ENCODE results near the gene CD93. TPM values are rescaled to one million over a fixed set of nuclear protein-coding genes. Genes with fewer than 3 reads are reported as not detected.

The CD93 gene
- total RNA-seq, 2 donors from 2014 or later: 14.2 to 19.2 TPM

- no peaks in the 10 kb centered on the region for H3K27me3 ChIP-seq
- no peaks in the 10 kb centered on the region for H3K4me1 ChIP-seq
- DNase-seq (no peak), ATAC-seq (no peak)
- intact Hi-C loops (cut with DNase I): no loop called here
- H3K9me3 ChIP-seq: no peaks in the 10 kb centered on the region
- 53 to 68% methylated on average over 4 to 10 of the region's 10 CpGs for WGBS, 2 donors
- TF ChIP-seq CTCF (IDR thresholded peaks at IDR 0.05) (no peak), POLR2A (IDR thresholded peaks at IDR 0.05) (no peak)
- no peaks in the 10 kb centered on the region for H3K36me3 ChIP-seq (replicated peaks in 1 of 2; ENCODE audit: insufficient read depth in 1 of 2, low read depth in 2 of 2)
- no peak overlapping the region for H3K4me3 ChIP-seq
- no peak overlapping the region for H3K27ac ChIP-seq
These were observed 5.6 kb downstream of the CD93 start for GRCh38 chr20:23080521-23080920.

GRCh38 chr20:23079926-23080325 is 6.2 kb downstream of the CD93 start:
- Histone ChIP-seq H3K36me3 (replicated peaks in 1 of 2; ENCODE audit: insufficient read depth in 1 of 2, low read depth in 2 of 2) (no peaks in the 10 kb centered on the region), H3K4me3 (no peak overlapping the region), H3K27me3 (no peaks in the 10 kb centered on the region), H3K27ac (no peak overlapping the region), H3K4me1 (no peaks in the 10 kb centered on the region), H3K9me3 (no peaks in the 10 kb centered on the region)
- intact Hi-C loops (cut with DNase I): no loop called here
- DNase-seq (no peak), ATAC-seq (no peak)
- WGBS, 2 donors: 48 to 62% methylated on average over 2 of the region's 2 CpGs
- TF ChIP-seq POLR2A (IDR thresholded peaks at IDR 0.05) (no peak), CTCF (IDR thresholded peaks at IDR 0.05) (no peak)

- Histone ChIP-seq H3K27me3 (no peaks in the 10 kb centered on the region), H3K36me3 (replicated peaks in 1 of 2; ENCODE audit: insufficient read depth in 1 of 2, low read depth in 2 of 2) (no peaks in the 10 kb centered on the region), H3K9me3 (no peaks in the 10 kb centered on the region), H3K4me1 (no peaks in the 10 kb centered on the region), H3K4me3 (no peak overlapping the region), H3K27ac (no peak overlapping the region)
- 31% methylated on average over 6 of the region's 6 CpGs for WGBS, 2 donors
- TF ChIP-seq CTCF (IDR thresholded peaks at IDR 0.05): peak in 2 of 7 experiments; percentile 8 to 12
- TF ChIP-seq POLR2A (IDR thresholded peaks at IDR 0.05): no peak
- peak in 1 of 4 donors; percentile 42 for DNase-seq
- intact Hi-C loops (cut with DNase I): no loop called here
- no peak for ATAC-seq
These were observed 7.1 kb downstream of the CD93 start for GRCh38 chr20:23079016-23079351.

GRCh38 chr20:23078351-23079015 is 7.6 kb downstream of the CD93 start:
- intact Hi-C loops (cut with DNase I): no loop called here
- ATAC-seq (no peak), DNase-seq (no peak)
- 45 to 54% methylated on average over 5 of the region's 5 CpGs for WGBS, 2 donors
- no peak overlapping the region for H3K27ac ChIP-seq
- H3K9me3 ChIP-seq: no peaks in the 10 kb centered on the region
- no peaks in the 10 kb centered on the region for H3K4me1 ChIP-seq
- H3K36me3 ChIP-seq (replicated peaks in 1 of 2; ENCODE audit: insufficient read depth in 1 of 2, low read depth in 2 of 2): no peaks in the 10 kb centered on the region
- H3K27me3 ChIP-seq: no peaks in the 10 kb centered on the region
- no peak overlapping the region for H3K4me3 ChIP-seq
- TF ChIP-seq CTCF (IDR thresholded peaks at IDR 0.05): no peak
- no peak for TF ChIP-seq POLR2A (IDR thresholded peaks at IDR 0.05)

- 67 to 75% methylated on average over 4 of the region's 4 CpGs for WGBS, 2 donors
- H3K27me3 ChIP-seq: peaks cover 0 to 4% of the 10 kb centered on the region in 2 donors
- TF ChIP-seq CTCF (IDR thresholded peaks at IDR 0.05) (no peak), POLR2A (IDR thresholded peaks at IDR 0.05) (no peak)
- DNase-seq (no peak), ATAC-seq (no peak)
- H3K4me1 ChIP-seq: no peaks in the 10 kb centered on the region
- no peaks in the 10 kb centered on the region for H3K9me3 ChIP-seq
- H3K4me3 ChIP-seq: no peak overlapping the region
- H3K36me3 ChIP-seq (replicated peaks in 1 of 2; ENCODE audit: insufficient read depth in 1 of 2, low read depth in 2 of 2): no peaks in the 10 kb centered on the region
- no peak overlapping the region for H3K27ac ChIP-seq
- intact Hi-C loops (cut with DNase I): no loop called here
These were observed 8.8 kb downstream of the CD93 start for GRCh38 chr20:23077277-23077676.
